Neural progenitor cell (in vitro differentiated cells): ENCODE results near the gene MROH8. TPM values are rescaled to one million over a fixed set of nuclear protein-coding genes. Genes with fewer than 3 reads are reported as not detected.
A peak's percentile ranks its signal among the peaks of the same experiment; 100 is the strongest.

Experiments
- DNase-seq: peaks from one replicate; pipeline ENCODE4 v3.0.0-alpha.2; 2016; ENCODE audit warnings: low spot score
- H2AFZ ChIP-seq: fragments of 200-600 bp; sonication (generic); replicated peaks from 2 replicates; pipeline ENCODE4 v1.6.1; 2016; ENCODE audit warnings: antibody characterized with exemption
- H3F3A ChIP-seq: fragments of 200-600 bp; sonication (generic); 2 replicates; pipeline ENCODE4 v1.6.1; 2016; ENCODE audit warnings: antibody characterized with exemption, low read depth
- H3K27ac ChIP-seq: fragments of 200-600 bp; sonication (generic); 2 replicates; pipeline ENCODE4 v1.5.1; 2016; ENCODE audit warnings: mild to moderate bottlenecking
- H3K27me3 ChIP-seq: fragments of 200-600 bp; sonication (generic); 2 replicates; pipeline ENCODE4 v1.6.1; 2016; ENCODE audit warnings: mild to moderate bottlenecking, moderate library complexity
- H3K36me3 ChIP-seq: fragments of 200-600 bp; sonication (generic); 2 replicates; pipeline ENCODE4 v1.5.1; 2016
- H3K4me1 ChIP-seq: fragments of 200-600 bp; sonication (generic); 2 replicates; pipeline ENCODE4 v1.6.1; 2016; ENCODE audit warnings: mixed run types
- H3K4me2 ChIP-seq: fragments of 200-600 bp; sonication (generic); 2 replicates; pipeline ENCODE4 v1.6.1; 2016
- H3K4me3 ChIP-seq: fragments of 200-600 bp; sonication (generic); 2 replicates; pipeline ENCODE4 v1.5.1; 2016
- H3K79me2 ChIP-seq: fragments of 200-600 bp; sonication (generic); 2 replicates; pipeline ENCODE4 v1.6.1; 2016; ENCODE audit warnings: low read depth
- H3K9ac ChIP-seq: fragments of 200-600 bp; sonication (generic); 2 replicates; pipeline ENCODE4 v1.6.1; 2016
- H3K9me3 ChIP-seq: fragments of 200-600 bp; sonication (generic); 2 replicates; pipeline ENCODE4 v1.5.1; 2016; ENCODE audit warnings: low read depth
- H4K20me1 ChIP-seq: fragments of 200-600 bp; sonication (generic); 2 replicates; pipeline ENCODE4 v1.6.1; 2016; ENCODE audit warnings: low read depth
- H3K27ac Mint-ChIP-seq: 3 replicates; pipeline ENCODE4 v1.8.0; 2021; ENCODE audit warnings: mixed read lengths
- H3K27me3 Mint-ChIP-seq: 2 replicates; pipeline ENCODE4 v1.8.0; 2022; ENCODE audit warnings: low read depth, mild to moderate bottlenecking, inconsistent platforms, moderate library complexity, mixed read lengths; ENCODE audit not compliant: insufficient read depth
- H3K36me3 Mint-ChIP-seq: 3 replicates; pipeline ENCODE4 v1.8.0; 2021; ENCODE audit warnings: mixed read lengths
- H3K4me1 Mint-ChIP-seq: 3 replicates; pipeline ENCODE4 v1.8.0; 2021; ENCODE audit warnings: mixed read lengths
- H3K4me3 Mint-ChIP-seq: 3 replicates; pipeline ENCODE4 v1.8.0; 2021; ENCODE audit warnings: mild to moderate bottlenecking, moderate library complexity, mixed read lengths
- H3K9me3 Mint-ChIP-seq: 3 replicates; pipeline ENCODE4 v1.8.0; 2020; ENCODE audit warnings: mixed read lengths
- CTCF ChIP-seq: fragments of 200-600 bp; sonication (generic); IDR thresholded peaks from 2 replicates; pipeline ENCODE4 v1.5.1; 2017; ENCODE audit warnings: antibody characterized with exemption, mild to moderate bottlenecking
- EZH2 ChIP-seq: fragments of 200-600 bp; sonication (generic); IDR thresholded peaks from 2 replicates; pipeline ENCODE4 v1.6.1; 2017; ENCODE audit warnings: antibody characterized with exemption, mild to moderate bottlenecking, moderate library complexity
- EZH2phosphoT487 ChIP-seq: fragments of 200-600 bp; sonication (generic); IDR thresholded peaks from 2 replicates; pipeline ENCODE4 v1.6.1; 2017; ENCODE audit warnings: antibody characterized with exemption
- total RNA-seq: library from RNA; depleted of rRNA; stranded (reverse); fragments of >200 nt; gene quantifications from 2 replicates; pipeline ENCODE4 v1.2.3, GENCODE V29; 2015; ENCODE audit warnings: low replicate concordance

The MROH8 gene
- total RNA-seq, 1 donor from 2014 or later: 3.5 TPM

- Histone ChIP-seq H3K9me3 (no peaks in the 10 kb centered on the region), H3K9ac (no peak overlapping the region), H3K79me2 (peaks cover 40% of the 10 kb centered on the region), H3K4me1 (peaks cover 18% of the 10 kb centered on the region), H2AFZ (no peak overlapping the region), H3K36me3 (peaks cover 39% of the 10 kb centered on the region), H3K27ac (peak overlapping the region; percentile 69), H3K27me3 (no peaks in the 10 kb centered on the region), H3K4me2 (no peak overlapping the region), H4K20me1 (no peaks in the 10 kb centered on the region), H3F3A (peaks cover 35% of the 10 kb centered on the region), H3K4me3 (no peak overlapping the region)
- H3K4me1 Mint-ChIP-seq: peaks cover 25% of the 10 kb centered on the region
- TF ChIP-seq EZH2: no peak
- TF ChIP-seq EZH2phosphoT487: no peak
- no peak for TF ChIP-seq CTCF
- H3K9me3 Mint-ChIP-seq: no peaks in the 10 kb centered on the region
- DNase-seq: no peak
- no peak overlapping the region for H3K4me3 Mint-ChIP-seq
- H3K27me3 Mint-ChIP-seq: peaks cover 2% of the 10 kb centered on the region
- H3K36me3 Mint-ChIP-seq: peaks cover 30% of the 10 kb centered on the region
- H3K27ac Mint-ChIP-seq: no peak overlapping the region
These were observed 39.6 kb upstream of the MROH8 start for GRCh38 chr20:37218976-37219375.

- peaks cover 38% of the 10 kb centered on the region for H3K36me3 ChIP-seq
These were observed 39.1 kb upstream of the MROH8 start for GRCh38 chr20:37218441-37218840.

DNA sequence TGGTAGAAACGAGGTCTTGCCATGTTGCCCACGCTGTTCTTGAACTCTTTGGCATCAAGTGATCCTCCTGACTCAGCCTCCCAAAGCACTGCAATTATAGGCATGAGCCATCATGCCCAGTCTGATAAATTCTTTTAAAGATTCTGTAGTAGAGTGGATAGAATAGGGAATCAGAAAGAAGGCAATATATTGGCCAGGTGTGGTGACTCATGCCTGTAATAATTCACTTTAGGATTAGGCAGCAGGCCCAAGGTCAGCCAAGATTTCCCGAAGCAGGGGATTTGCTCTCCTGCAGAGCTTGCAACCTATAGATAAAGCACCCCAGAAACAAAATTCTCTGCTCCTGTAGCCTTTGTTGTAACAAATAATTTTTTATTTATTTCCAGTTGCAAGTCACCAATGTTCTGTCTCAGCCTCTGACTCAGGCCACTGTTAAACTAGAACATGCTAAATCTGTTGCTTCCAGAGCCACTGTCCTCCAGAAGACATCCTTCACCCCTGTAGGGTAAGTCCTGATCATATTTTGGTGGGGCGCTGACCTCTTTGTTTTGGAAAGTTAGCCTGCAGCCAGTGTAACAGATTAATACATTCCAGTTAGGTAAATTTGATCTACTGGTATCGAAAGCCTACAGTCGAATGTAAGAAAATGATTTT, 30.4 kb upstream of the MROH8 start:
- H3K36me3 Mint-ChIP-seq: peaks cover 38% of the 10 kb centered on the region
- no peak overlapping the region for H3K9ac ChIP-seq
- no peaks in the 10 kb centered on the region for H3K27me3 Mint-ChIP-seq
- no peak for DNase-seq
- peaks cover 48% of the 10 kb centered on the region for H3K36me3 ChIP-seq
- H3K27ac Mint-ChIP-seq: no peak overlapping the region
- peaks cover 26% of the 10 kb centered on the region for H3K4me1 Mint-ChIP-seq
- no peak for TF ChIP-seq EZH2phosphoT487
- no peak for TF ChIP-seq CTCF
- TF ChIP-seq EZH2: no peak
- peaks cover 19% of the 10 kb centered on the region for H3K4me1 ChIP-seq
- peaks cover 54% of the 10 kb centered on the region for H3F3A ChIP-seq
- no peaks in the 10 kb centered on the region for H3K9me3 Mint-ChIP-seq
- no peak overlapping the region for H3K4me2 ChIP-seq
- no peaks in the 10 kb centered on the region for H4K20me1 ChIP-seq
- H3K27ac ChIP-seq: peak overlapping the region; percentile 8
- H3K4me3 ChIP-seq: no peak overlapping the region
- H3K9me3 ChIP-seq: no peaks in the 10 kb centered on the region
- H3K4me3 Mint-ChIP-seq: no peak overlapping the region
- H3K79me2 ChIP-seq: peaks cover 13% of the 10 kb centered on the region
- no peak overlapping the region for H2AFZ ChIP-seq
- no peaks in the 10 kb centered on the region for H3K27me3 ChIP-seq

More at GRCh38 chr20:37218441-37218840, 39.1 kb upstream of the MROH8 start:
- Mint-ChIP-seq H3K27ac (no peak overlapping the region), H3K4me3 (no peak overlapping the region), H3K9me3 (no peaks in the 10 kb centered on the region), H3K27me3 (no peaks in the 10 kb centered on the region), H3K4me1 (peaks cover 25% of the 10 kb centered on the region), H3K36me3 (peaks cover 30% of the 10 kb centered on the region)
- Histone ChIP-seq H3F3A (peaks cover 40% of the 10 kb centered on the region), H3K9me3 (no peaks in the 10 kb centered on the region), H3K79me2 (peaks cover 40% of the 10 kb centered on the region), H2AFZ (no peak overlapping the region), H3K4me2 (no peak overlapping the region), H3K4me1 (peaks cover 18% of the 10 kb centered on the region), H3K27me3 (no peaks in the 10 kb centered on the region), H3K9ac (no peak overlapping the region), H3K27ac (no peak overlapping the region), H4K20me1 (no peaks in the 10 kb centered on the region), H3K4me3 (no peak overlapping the region)
- DNase-seq: no peak
- TF ChIP-seq EZH2phosphoT487 (no peak), CTCF (no peak), EZH2 (no peak)
